Subcutaneous abdominal adipose tissue (tissue), 5 donors: Measurements from ENCODE around the gene CLDN10.

Source experiments
- H3K27ac ChIP-seq: one replicate; pipeline ENCODE4 v1.7.0; 2013; ENCODE audit warnings: low read depth, mild to moderate bottlenecking, inconsistent platforms, low read length, moderate library complexity
- H3K27me3 ChIP-seq, 5 donors: one replicate each; pipeline ENCODE4 v1.7.0; 2013; ENCODE audit warnings: low read length in 5 of 5, inconsistent platforms in 1 of 5; ENCODE audit not compliant: control insufficient read depth in 5 of 5, insufficient read depth in 4 of 5
- H3K36me3 ChIP-seq, 5 donors: one replicate each; pipeline ENCODE4 v1.7.0; 2013; ENCODE audit warnings: low read length in 5 of 5; ENCODE audit not compliant: control insufficient read depth in 5 of 5, insufficient read depth in 5 of 5
- H3K4me1 ChIP-seq, 5 donors: one replicate each; pipeline ENCODE4 v1.7.0; 2013; ENCODE audit warnings: low read length in 5 of 5, mild to moderate bottlenecking in 3 of 5, moderate library complexity in 1 of 5; ENCODE audit not compliant: control insufficient read depth in 5 of 5, insufficient read depth in 5 of 5
- H3K4me3 ChIP-seq, 5 donors: one replicate each; pipeline ENCODE4 v1.7.0; 2013; ENCODE audit warnings: low read length in 5 of 5, low read depth in 1 of 5
- H3K9ac ChIP-seq, 5 donors: one replicate each; pipeline ENCODE4 v1.7.0; 2013; ENCODE audit warnings: low read length in 5 of 5, mild to moderate bottlenecking in 4 of 5, moderate library complexity in 3 of 5
- H3K9me3 ChIP-seq, 5 donors: one replicate each; pipeline ENCODE4 v1.7.0; 2013; ENCODE audit warnings: low read length in 5 of 5; ENCODE audit not compliant: control insufficient read depth in 5 of 5
- donor health status: healthy.
- donor health status: healthy.
- donor health status: healthy.
- donor health status: healthy.
- donor health status: healthy.

CLDN10 gene

DNA sequence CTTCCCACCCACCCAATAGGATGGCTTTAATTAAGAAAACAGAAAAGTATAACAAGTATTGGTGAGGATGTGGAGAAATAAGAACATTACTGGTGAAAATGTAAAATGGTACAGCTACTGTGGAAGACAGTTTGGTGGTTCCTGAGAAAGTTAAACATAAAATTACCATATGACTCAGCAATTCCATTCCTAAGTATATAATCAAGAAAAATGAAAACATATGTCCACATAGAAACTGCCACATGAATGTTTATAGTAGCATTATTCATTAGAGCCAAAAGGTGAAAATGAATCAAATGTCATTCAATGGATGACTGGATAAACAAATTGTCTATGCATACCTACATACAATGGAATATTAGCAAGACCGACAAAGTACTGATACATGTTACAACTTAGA, 75.1 kb downstream of the CLDN10 start:
- Histone ChIP-seq H3K4me1 (no peaks in the 10 kb centered on the region), H3K9ac (no peak overlapping the region), H3K4me3 (no peak overlapping the region), H3K27me3 (no peaks in the 10 kb centered on the region), H3K9me3 (peaks cover 0 to 3% (median 0%) of the 10 kb centered on the region in 5 donors), H3K27ac (no peak overlapping the region), H3K36me3 (peaks cover 0 to 6% (median 2%) of the 10 kb centered on the region in 5 donors)

DNA sequence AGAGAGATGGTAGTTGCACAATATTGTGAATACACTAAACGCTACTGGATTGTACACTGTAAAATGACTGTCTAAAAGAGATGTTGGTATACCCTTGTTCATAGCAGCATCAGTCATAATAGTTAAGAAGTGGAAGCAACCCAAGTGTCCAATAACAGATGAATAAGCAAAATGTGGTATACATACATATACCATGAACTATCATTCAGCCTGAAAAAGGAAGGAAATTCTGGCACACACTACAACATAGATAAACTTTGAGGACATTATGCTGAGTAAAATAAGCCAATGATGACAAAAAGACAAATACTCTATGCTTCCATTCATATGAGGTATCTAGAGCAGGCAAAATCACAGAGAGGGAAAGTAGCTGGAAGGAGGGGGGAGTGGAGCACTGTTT, 76.0 kb downstream of the CLDN10 start:
- peaks cover 0 to 3% (median 0%) of the 10 kb centered on the region in 5 donors for H3K9me3 ChIP-seq
- no peak overlapping the region for H3K4me3 ChIP-seq
- no peak overlapping the region for H3K27ac ChIP-seq

DNA sequence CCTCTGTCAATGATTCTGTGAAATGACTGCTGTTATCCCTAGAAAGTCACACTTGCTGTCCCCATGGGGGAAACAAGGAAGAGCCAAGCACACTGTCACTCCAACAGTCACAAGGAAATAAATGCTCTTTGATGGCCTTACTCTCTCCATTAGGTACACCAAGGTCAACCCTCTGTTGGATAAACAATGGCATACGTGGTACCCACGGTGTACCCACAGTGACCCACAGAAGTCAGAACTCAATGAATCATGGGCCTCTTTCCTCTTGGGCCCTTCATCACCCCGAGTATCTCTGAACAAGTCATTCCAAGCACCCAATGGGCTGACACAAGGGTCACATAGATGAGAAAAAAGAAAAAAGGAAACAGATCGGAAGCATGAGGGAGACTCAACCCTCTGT, 76.6 kb downstream of the CLDN10 start:
- Histone ChIP-seq H3K9ac (no peak overlapping the region), H3K4me3 (no peak overlapping the region), H3K27ac (no peak overlapping the region), H3K4me1 (no peaks in the 10 kb centered on the region), H3K36me3 (peaks cover 0 to 6% (median 4%) of the 10 kb centered on the region in 5 donors), H3K27me3 (no peaks in the 10 kb centered on the region), H3K9me3 (peaks cover 0 to 3% (median 0%) of the 10 kb centered on the region in 5 donors)

More for the DNA sequence above, 76.0 kb downstream of the CLDN10 start:
- Histone ChIP-seq H3K9ac (no peak overlapping the region), H3K27me3 (no peaks in the 10 kb centered on the region), H3K36me3 (peaks cover 0 to 6% (median 4%) of the 10 kb centered on the region in 5 donors), H3K4me1 (no peaks in the 10 kb centered on the region)
